Upper lobe of left lung (tissue), 6 donors: ENCODE measurements around the gene ITGA1. TPM values are rescaled to one million over a fixed set of nuclear protein-coding genes. Genes with fewer than 3 reads are reported as not detected.

Experiments used
- ATAC-seq, 2 donors: fragments of 200-7000 bp; cut with Tn5 transposase; one replicate each; pipeline ENCODE4 v1.9.1; 2022; ENCODE audit warnings: mild to moderate bottlenecking in 2 of 2, moderate library complexity in 2 of 2; ENCODE audit not compliant: low FRiP score in 2 of 2
- DNase-seq, 2 donors: peaks; one replicate each; pipeline ENCODE4 v3.0.0-alpha.2; 2019 to 2020
- H3K27ac ChIP-seq, 4 donors: fragments of 200-600 bp; sonication (generic); one replicate each; pipeline ENCODE4 v1.5.1; 2016 to 2019
- H3K27me3 ChIP-seq, 4 donors: fragments of 200-600 bp; sonication (generic); one replicate each; pipeline ENCODE4 v1.5.1; 2017 to 2019
- H3K36me3 ChIP-seq, 4 donors: fragments of 200-600 bp; sonication (generic); one replicate each; pipeline ENCODE4 v1.5.1; 2016 to 2019
- H3K4me1 ChIP-seq, 4 donors: fragments of 200-600 bp; sonication (generic); one replicate each; pipeline ENCODE4 v1.5.1; 2018 to 2019
- H3K4me3 ChIP-seq, 4 donors: fragments of 200-600 bp; sonication (generic); one replicate each; pipeline ENCODE4 v1.5.1; 2017 to 2019; ENCODE audit warnings: mild to moderate bottlenecking in 2 of 4, moderate library complexity in 1 of 4
- H3K9me3 ChIP-seq, 4 donors: fragments of 200-600 bp; sonication (generic); one replicate each; pipeline ENCODE4 v1.5.1; 2018 to 2019
- CTCF ChIP-seq, 6 experiments: fragments of 450-650 bp in 4 of 6; fragments of 200-600 bp in 2 of 6; sonication (generic) in 2 of 6; IDR thresholded peaks; one replicate each; pipeline ENCODE4 v1.5.1; 2016 to 2019; ENCODE audit warnings: antibody characterized with exemption in 6 of 6
- EP300 ChIP-seq, 4 donors: sonication (generic); formaldehyde crosslinking; IDR thresholded peaks; one replicate each; pipeline ENCODE4 v1.5.1; 2017; ENCODE audit warnings: antibody characterized with exemption in 4 of 4, control low read depth in 2 of 4
- POLR2A ChIP-seq, 4 donors: fragments of 450-650 bp; IDR thresholded peaks; one replicate each; pipeline ENCODE4 v1.5.1; 2016 to 2017; ENCODE audit warnings: antibody characterized with exemption in 4 of 4, mild to moderate bottlenecking in 2 of 4
- POLR2AphosphoS5 ChIP-seq, 2 donors: sonication (generic); formaldehyde crosslinking; IDR thresholded peaks; one replicate each; pipeline ENCODE4 v1.5.1; 2017; ENCODE audit warnings: antibody characterized with exemption in 2 of 2
- WGBS, 2 donors: methylation state at CpG; one replicate each; pipeline ENCODE4 v1.1.5; 2017 to 2018; 5-methylcytosine and 5-hydroxymethylcytosine counted together
- total RNA-seq, 6 donors: library from RNA; depleted of rRNA in 4 of 6; stranded (reverse); fragments of >200 nt in 4 of 6; gene quantifications; one replicate each; pipeline versions ENCODE4 v1.1.0 to v1.2.1, GENCODE V29; 2016 to 2021
- donor health status: DM: no; HTN: no; CAD: no; lungs with moderate emphysema.
- donor health status: DM: no; HTN: yes; CAD: no; lungs with severe emphysema.

Gene ITGA1
- total RNA-seq, 6 donors from 2014 or later, result 19.9 to 134 (median 60.8) TPM

DNA sequence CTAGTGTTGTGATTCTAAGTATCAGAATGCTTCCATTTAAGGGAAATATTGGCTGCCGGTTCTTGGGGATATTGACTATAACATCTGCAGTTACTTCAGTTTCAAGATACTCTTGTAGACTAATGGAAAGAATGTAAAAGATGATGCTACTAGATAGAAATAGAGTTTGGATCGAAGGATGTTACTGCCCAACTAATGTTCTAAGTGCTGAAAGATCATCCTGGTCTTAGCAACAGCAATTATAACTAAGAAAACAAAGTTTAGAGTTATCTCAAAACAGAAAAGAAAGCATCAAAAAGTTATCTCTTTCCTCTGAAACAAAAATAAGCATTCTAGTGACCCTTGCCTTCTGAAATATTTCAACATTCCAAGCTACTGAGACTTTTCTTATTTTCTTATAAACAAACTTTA, 49.9 kb downstream of the ITGA1 start:
- H3K4me3 ChIP-seq, result no peak overlapping the region
- H3K27ac ChIP-seq, result peak overlapping the region; percentile 42 to 64 (median 54)
- no peak for DNase-seq
- H3K27me3 ChIP-seq, result no peaks in the 10 kb centered on the region
- no peaks in the 10 kb centered on the region for H3K36me3 ChIP-seq
- no peak for TF ChIP-seq POLR2A (IDR thresholded peaks at IDR 0.05)
- TF ChIP-seq CTCF (IDR thresholded peaks at IDR 0.05), result no peak
- no peak for TF ChIP-seq EP300 (IDR thresholded peaks at IDR 0.05)
- TF ChIP-seq POLR2AphosphoS5 (IDR thresholded peaks at IDR 0.05), result no peak
- no peak for ATAC-seq
- H3K9me3 ChIP-seq, result no peaks in the 10 kb centered on the region
- WGBS, 2 donors, result 71 to 78% methylated on average over 2 of the region's 2 CpGs
- peaks cover 4 to 13% (median 6%) of the 10 kb centered on the region in 4 donors for H3K4me1 ChIP-seq

- WGBS, 2 donors, result 85 to 90% methylated on average over 7 of the region's 7 CpGs
- peaks cover 4 to 13% (median 6%) of the 10 kb centered on the region in 4 donors for H3K4me1 ChIP-seq
- H3K9me3 ChIP-seq, result no peaks in the 10 kb centered on the region
- H3K4me3 ChIP-seq, result no peak overlapping the region
- no peaks in the 10 kb centered on the region for H3K36me3 ChIP-seq
- no peaks in the 10 kb centered on the region for H3K27me3 ChIP-seq
- DNase-seq, result no peak
- peak overlapping the region in 2 of 4 donors; percentile 54 to 64 for H3K27ac ChIP-seq
- no peak for ATAC-seq
- TF ChIP-seq POLR2A (IDR thresholded peaks at IDR 0.05), result no peak
- no peak for TF ChIP-seq POLR2AphosphoS5 (IDR thresholded peaks at IDR 0.05)
- no peak for TF ChIP-seq EP300 (IDR thresholded peaks at IDR 0.05)
- no peak for TF ChIP-seq CTCF (IDR thresholded peaks at IDR 0.05)
Observed at GRCh38 chr5:52838326-52839015, 50.8 kb downstream of the ITGA1 start.

DNA sequence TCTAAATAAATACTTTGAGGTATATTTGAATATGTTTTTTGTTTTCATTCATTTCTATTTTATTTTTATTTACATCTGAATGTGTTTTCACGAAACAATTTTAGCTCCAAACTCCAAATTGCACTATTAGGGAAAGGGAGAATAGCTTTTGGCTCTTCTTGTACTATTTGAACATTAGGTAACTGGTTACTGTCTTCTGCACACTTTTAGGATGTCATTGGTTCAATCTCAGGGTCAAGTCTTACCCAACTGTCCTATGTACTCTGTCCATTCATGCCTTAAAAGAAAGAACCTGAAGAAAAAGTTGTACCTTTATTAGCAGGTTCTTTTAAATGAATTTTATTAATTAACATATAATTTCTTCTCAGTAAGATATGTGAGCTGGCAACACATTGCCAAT, 51.6 kb downstream of the ITGA1 start:
- peak overlapping the region in 2 of 4 donors; percentile 62 to 64 for H3K27ac ChIP-seq
- no peaks in the 10 kb centered on the region for H3K9me3 ChIP-seq
- WGBS, 2 donors, result 97 to 100% methylated on average over 1 of the region's 1 CpG

DNA sequence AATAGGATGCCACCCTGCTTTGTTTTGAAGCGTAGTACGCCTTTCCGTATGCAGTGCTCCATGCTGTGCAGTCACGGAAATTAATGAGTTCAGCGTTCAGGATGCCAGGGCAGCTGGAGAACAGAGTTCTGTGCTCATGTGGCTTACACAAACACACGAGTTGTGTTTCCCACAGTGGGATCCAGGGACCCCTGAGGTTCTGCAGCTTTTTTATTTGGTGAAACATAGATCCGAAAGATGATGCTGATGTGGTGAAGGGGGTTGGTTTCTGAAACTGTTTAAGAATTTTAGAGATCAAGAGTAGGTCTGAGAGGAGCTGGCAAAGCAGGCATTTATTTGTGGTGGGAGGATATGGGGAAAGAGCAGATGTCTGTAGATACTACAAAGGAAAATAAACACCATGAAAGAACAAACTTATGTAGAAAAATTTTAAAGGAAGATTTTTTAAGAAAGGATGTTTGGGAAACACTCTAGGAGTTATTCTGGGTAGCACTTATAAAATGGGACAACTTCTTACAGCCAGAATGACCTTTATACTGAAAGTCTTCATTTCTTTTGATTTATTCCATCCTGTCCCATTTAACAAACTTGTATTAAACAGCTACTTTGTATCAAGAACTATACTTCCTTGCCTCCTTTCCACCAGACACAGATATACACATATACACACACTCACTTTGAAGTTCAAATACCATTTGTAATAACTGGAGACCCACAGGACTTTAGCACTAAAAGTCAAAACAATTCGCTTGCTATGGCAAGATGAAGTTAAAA, 52.7 kb downstream of the ITGA1 start:
- H3K27ac ChIP-seq, result peak overlapping the region in 3 of 4 donors; percentile 7 to 64 (median 62)
- no peak for DNase-seq
- 46 to 58% methylated on average over 8 of the region's 8 CpGs for WGBS, 2 donors

More for the DNA sequence above, 51.6 kb downstream of the ITGA1 start:
- H3K4me3 ChIP-seq, result no peak overlapping the region
- ATAC-seq, result no peak
- peaks cover 8 to 15% (median 9%) of the 10 kb centered on the region in 4 donors for H3K4me1 ChIP-seq
- H3K27me3 ChIP-seq, result no peaks in the 10 kb centered on the region
- no peak for TF ChIP-seq POLR2A (IDR thresholded peaks at IDR 0.05)
- no peak for TF ChIP-seq POLR2AphosphoS5 (IDR thresholded peaks at IDR 0.05)
- TF ChIP-seq EP300 (IDR thresholded peaks at IDR 0.05), result no peak
- no peak for TF ChIP-seq CTCF (IDR thresholded peaks at IDR 0.05)
- no peak for DNase-seq
- no peaks in the 10 kb centered on the region for H3K36me3 ChIP-seq

More for the DNA sequence above, 52.7 kb downstream of the ITGA1 start:
- no peak for TF ChIP-seq EP300 (IDR thresholded peaks at IDR 0.05)
- no peak for TF ChIP-seq POLR2A (IDR thresholded peaks at IDR 0.05)
- no peak for TF ChIP-seq CTCF (IDR thresholded peaks at IDR 0.05)
- TF ChIP-seq POLR2AphosphoS5 (IDR thresholded peaks at IDR 0.05), result no peak
- Histone ChIP-seq H3K4me3 (no peak overlapping the region), H3K27me3 (no peaks in the 10 kb centered on the region), H3K9me3 (no peaks in the 10 kb centered on the region), H3K4me1 (peaks cover 11 to 25% (median 20%) of the 10 kb centered on the region in 4 donors), H3K36me3 (no peaks in the 10 kb centered on the region)
- no peak for ATAC-seq
